Mesenchymal stem cell (in vitro differentiated cells and primary cell): Measurements from ENCODE around the gene STK32C.
A peak's percentile ranks its signal among the peaks of the same experiment; 100 is the strongest.

Experiments used
- DNase-seq: peaks from one replicate; pipeline ENCODE4 v3.0.0-alpha.2; 2013
- H2AFZ ChIP-seq: one replicate; pipeline ENCODE4 v1.6.1; 2013; ENCODE audit warnings: low read depth, mild to moderate bottlenecking, control low read depth, inconsistent platforms, low read length, moderate library complexity
- H2AK5ac ChIP-seq: 2 replicates; pipeline ENCODE4 v1.6.1; 2013; ENCODE audit warnings: low read length, moderate library complexity, mild to moderate bottlenecking, inconsistent platforms; ENCODE audit not compliant: severe bottlenecking
- H2BK120ac ChIP-seq: one replicate; pipeline ENCODE4 v1.6.1; 2013; ENCODE audit warnings: low read depth, mild to moderate bottlenecking, inconsistent platforms, low read length, moderate library complexity
- H2BK12ac ChIP-seq, 2 experiments: one replicate each; pipeline ENCODE4 v1.6.1; 2013; ENCODE audit warnings: inconsistent platforms in 2 of 2, low read length in 2 of 2, mild to moderate bottlenecking in 2 of 2, moderate library complexity in 2 of 2, control low read depth in 1 of 2
- H2BK15ac ChIP-seq: one replicate; pipeline ENCODE4 v1.6.1; 2013; ENCODE audit warnings: mild to moderate bottlenecking, low read depth, inconsistent platforms; ENCODE audit not compliant: poor library complexity, severe bottlenecking
- H2BK5ac ChIP-seq: 2 replicates; pipeline ENCODE4 v1.6.1; 2013; ENCODE audit warnings: low read depth, mild to moderate bottlenecking, low read length, control low read depth, inconsistent platforms; ENCODE audit not compliant: poor library complexity, severe bottlenecking
- H3K14ac ChIP-seq, 2 experiments: one replicate each; pipeline ENCODE4 v1.6.1; 2013; ENCODE audit warnings: inconsistent platforms in 2 of 2, low read length in 2 of 2, control low read depth in 1 of 2, mild to moderate bottlenecking in 1 of 2, moderate library complexity in 1 of 2
- H3K18ac ChIP-seq, 2 experiments: one replicate each; pipeline ENCODE4 v1.6.1; 2013; ENCODE audit warnings: inconsistent platforms in 2 of 2, low read length in 2 of 2, control low read depth in 1 of 2, low read depth in 1 of 2, mild to moderate bottlenecking in 1 of 2
- H3K23ac ChIP-seq, 2 experiments: one replicate each; pipeline ENCODE4 v1.6.1; 2013; ENCODE audit warnings: inconsistent platforms in 2 of 2, low read length in 2 of 2, mild to moderate bottlenecking in 2 of 2, moderate library complexity in 2 of 2, control low read depth in 1 of 2
- H3K27ac ChIP-seq: 2 replicates; pipeline ENCODE4 v1.5.1; 2013; ENCODE audit warnings: mild to moderate bottlenecking, moderate library complexity, low read length, control low read depth, inconsistent platforms; ENCODE audit not compliant: poor library complexity, severe bottlenecking
- H3K27me3 ChIP-seq, 2 experiments: 2 replicates each; pipeline versions ENCODE4 v1.6.1 to v1.7.0; 2013; ENCODE audit warnings: low read length in 2 of 2, mild to moderate bottlenecking in 2 of 2, moderate library complexity in 2 of 2, control low read depth in 1 of 2, inconsistent platforms in 1 of 2; ENCODE audit not compliant: control insufficient read depth in 1 of 2, insufficient read depth in 1 of 2
- H3K36me3 ChIP-seq, 2 experiments: 2 replicates each; pipeline versions ENCODE4 v1.6.1 to v1.7.0; 2013; ENCODE audit warnings: low read length in 2 of 2, control low read depth in 1 of 2, inconsistent platforms in 1 of 2, low read depth in 1 of 2, mild to moderate bottlenecking in 1 of 2; ENCODE audit not compliant: insufficient read depth in 2 of 2, control insufficient read depth in 1 of 2
- H3K4ac ChIP-seq, 2 experiments: one replicate each; pipeline ENCODE4 v1.6.1; 2013; ENCODE audit warnings: inconsistent platforms in 2 of 2, low read length in 2 of 2, mild to moderate bottlenecking in 2 of 2, moderate library complexity in 2 of 2, control low read depth in 1 of 2, low read depth in 1 of 2
- H3K4me1 ChIP-seq: 2 replicates; pipeline ENCODE4 v1.6.1; 2013; ENCODE audit warnings: low read depth, low read length, control low read depth; ENCODE audit not compliant: control insufficient read depth, insufficient read depth
- H3K4me2 ChIP-seq: 2 replicates; pipeline ENCODE4 v1.6.1; 2013; ENCODE audit warnings: low read length, mild to moderate bottlenecking, inconsistent platforms; ENCODE audit not compliant: poor library complexity, severe bottlenecking
- H3K4me3 ChIP-seq, 2 experiments: 2 replicates each; pipeline versions ENCODE4 v1.5.1 to v1.7.0; 2013; ENCODE audit warnings: low read length in 2 of 2, mild to moderate bottlenecking in 2 of 2, control low read depth in 1 of 2, low read depth in 1 of 2; ENCODE audit not compliant: insufficient read depth in 1 of 2
- H3K79me1 ChIP-seq: replicated peaks from 2 replicates; pipeline ENCODE4 v1.6.1; 2013; ENCODE audit warnings: mild to moderate bottlenecking, control low read depth, low read length, inconsistent platforms; ENCODE audit not compliant: poor library complexity, severe bottlenecking
- H3K9ac ChIP-seq: 2 replicates; pipeline ENCODE4 v1.7.0; 2013; ENCODE audit warnings: mild to moderate bottlenecking, low read length, moderate library complexity
- H3K9me3 ChIP-seq: 2 replicates; pipeline ENCODE4 v1.7.0; 2013; ENCODE audit warnings: mild to moderate bottlenecking, low read length; ENCODE audit not compliant: control insufficient read depth
- H4K8ac ChIP-seq: one replicate; pipeline ENCODE4 v1.6.1; 2013; ENCODE audit warnings: inconsistent platforms, mild to moderate bottlenecking, low read length, moderate library complexity
- H4K91ac ChIP-seq: one replicate; pipeline ENCODE4 v1.6.1; 2013; ENCODE audit warnings: mild to moderate bottlenecking, low read length, inconsistent platforms
- WGBS: methylation state at CpG from one replicate; pipeline ENCODE4 v1.1.7; 2013; ENCODE audit warnings: mixed read lengths; 5-methylcytosine and 5-hydroxymethylcytosine counted together

The STK32C gene

GRCh38 chr10:132351611-132352010, 43.9 kb upstream of the STK32C start:
- Histone ChIP-seq H3K79me1 (no peaks in the 10 kb centered on the region), H3K4me3 (no peak overlapping the region), H2BK120ac (no peak overlapping the region), H3K27me3 (no peaks in the 10 kb centered on the region), H3K27ac (no peak overlapping the region), H4K91ac (no peak overlapping the region), H2BK15ac (no peak overlapping the region), H3K23ac (no peak overlapping the region), H2AK5ac (no peak overlapping the region), H3K4me1 (peaks cover 5% of the 10 kb centered on the region), H3K36me3 (peaks cover 29 to 66% of the 10 kb centered on the region in 2 experiments), H3K14ac (no peak overlapping the region), H2AFZ (no peak overlapping the region), H3K9me3 (no peaks in the 10 kb centered on the region), H2BK5ac (no peak overlapping the region), H3K18ac (no peak overlapping the region), H4K8ac (no peak overlapping the region), H3K4ac (no peak overlapping the region), H3K9ac (no peak overlapping the region), H2BK12ac (no peak overlapping the region), H3K4me2 (no peak overlapping the region)
- DNase-seq, result no peak
- WGBS, result 88% methylated on average over 22 of the region's 25 CpGs

DNA sequence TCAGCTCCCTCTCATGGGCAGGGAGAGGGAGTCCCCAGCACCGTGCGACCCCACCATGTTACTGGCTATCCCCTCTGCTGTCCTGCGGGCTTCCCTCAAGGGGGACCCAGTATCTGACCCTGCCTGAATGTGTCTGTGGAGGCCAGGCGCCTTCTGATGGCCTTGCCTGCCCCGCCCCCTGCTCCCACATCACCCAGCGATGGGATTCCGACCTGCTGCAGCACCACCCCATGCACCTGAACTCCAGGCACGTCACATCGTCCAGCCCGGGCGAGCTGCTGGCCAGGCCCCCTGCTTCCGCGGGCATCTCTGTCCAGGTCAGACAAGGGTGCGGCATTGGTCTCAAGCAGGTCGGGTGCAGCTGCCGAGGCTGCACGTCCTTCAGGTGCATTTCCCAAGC, 43.2 kb upstream of the STK32C start:
- Histone ChIP-seq H3K9ac (no peak overlapping the region), H3K4me3 (no peak overlapping the region), H3K27me3 (no peaks in the 10 kb centered on the region), H2AFZ (no peak overlapping the region), H2AK5ac (no peak overlapping the region), H2BK15ac (no peak overlapping the region), H2BK12ac (no peak overlapping the region), H3K14ac (no peak overlapping the region), H3K79me1 (no peaks in the 10 kb centered on the region), H3K23ac (no peak overlapping the region), H3K9me3 (no peaks in the 10 kb centered on the region), H4K8ac (no peak overlapping the region), H3K27ac (no peak overlapping the region), H3K4me1 (peaks cover 5% of the 10 kb centered on the region), H3K36me3 (peaks cover 31 to 63% of the 10 kb centered on the region in 2 experiments), H2BK120ac (no peak overlapping the region), H4K91ac (peak overlapping the region; percentile 67), H3K18ac (no peak overlapping the region), H2BK5ac (no peak overlapping the region), H3K4me2 (no peak overlapping the region), H3K4ac (no peak overlapping the region)
- DNase-seq, result no peak
- WGBS, result 91% methylated on average over 17 of the region's 17 CpGs

DNA sequence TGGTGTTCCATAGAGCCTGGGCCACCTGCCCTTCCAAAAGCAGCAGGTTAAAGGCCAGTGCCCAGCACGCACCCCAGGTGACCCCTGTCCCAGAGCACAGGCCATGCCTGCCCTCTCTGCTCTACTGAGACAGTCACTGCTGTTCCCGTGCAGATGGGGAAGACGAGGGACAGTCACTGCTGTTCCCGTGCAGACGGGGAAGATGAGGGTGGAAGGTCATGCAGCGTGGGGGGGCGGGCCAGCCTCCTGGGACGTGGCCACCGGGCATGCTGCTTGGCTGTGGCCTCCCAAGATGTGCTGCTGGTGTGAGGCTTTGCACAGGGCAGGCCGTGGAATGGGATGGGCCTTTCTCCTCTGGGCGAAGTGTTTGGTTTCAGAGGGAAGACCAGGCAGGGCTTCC, 42.6 kb upstream of the STK32C start:
- no peak overlapping the region for H3K27ac ChIP-seq
- no peak overlapping the region for H3K23ac ChIP-seq
- H2BK120ac ChIP-seq, result no peak overlapping the region
- peaks cover 5% of the 10 kb centered on the region for H3K4me1 ChIP-seq
- peak overlapping the region in 1 of 2 experiments; percentile 14 for H3K4me3 ChIP-seq
- no peak for DNase-seq
- no peak overlapping the region for H2BK15ac ChIP-seq
- H3K36me3 ChIP-seq, result peaks cover 36 to 62% of the 10 kb centered on the region in 2 experiments
- H3K79me1 ChIP-seq, result no peaks in the 10 kb centered on the region
- no peak overlapping the region for H2BK5ac ChIP-seq
- H2BK12ac ChIP-seq, result no peak overlapping the region
- 88% methylated on average over 11 of the region's 11 CpGs for WGBS
- H3K27me3 ChIP-seq, result no peaks in the 10 kb centered on the region
- no peak overlapping the region for H3K4me2 ChIP-seq
- H2AK5ac ChIP-seq, result no peak overlapping the region
- no peak overlapping the region for H2AFZ ChIP-seq
- H3K4ac ChIP-seq, result no peak overlapping the region
- no peak overlapping the region for H3K18ac ChIP-seq
- H4K91ac ChIP-seq, result no peak overlapping the region
- no peaks in the 10 kb centered on the region for H3K9me3 ChIP-seq
- no peak overlapping the region for H3K9ac ChIP-seq
- H3K14ac ChIP-seq, result peak overlapping the region in 1 of 2 experiments; percentile 18
- no peak overlapping the region for H4K8ac ChIP-seq

GRCh38 chr10:132349766-132350165, 42.0 kb upstream of the STK32C start:
- no peak overlapping the region for H3K14ac ChIP-seq
- no peak for DNase-seq
- H2AFZ ChIP-seq, result no peak overlapping the region
- no peaks in the 10 kb centered on the region for H3K27me3 ChIP-seq
- no peak overlapping the region for H3K4me3 ChIP-seq
- peaks cover 42 to 62% of the 10 kb centered on the region in 2 experiments for H3K36me3 ChIP-seq
- H3K4me1 ChIP-seq, result peaks cover 5% of the 10 kb centered on the region
- no peak overlapping the region for H3K4me2 ChIP-seq
- H3K18ac ChIP-seq, result no peak overlapping the region
- no peaks in the 10 kb centered on the region for H3K9me3 ChIP-seq
- no peak overlapping the region for H4K91ac ChIP-seq
- no peak overlapping the region for H2BK15ac ChIP-seq
- H4K8ac ChIP-seq, result no peak overlapping the region
- no peak overlapping the region for H2BK120ac ChIP-seq
- H3K9ac ChIP-seq, result no peak overlapping the region
- no peak overlapping the region for H2AK5ac ChIP-seq
- no peak overlapping the region for H2BK5ac ChIP-seq
- no peak overlapping the region for H3K27ac ChIP-seq
- no peaks in the 10 kb centered on the region for H3K79me1 ChIP-seq
- no peak overlapping the region for H3K4ac ChIP-seq
- 96% methylated on average over 6 of the region's 6 CpGs for WGBS
- no peak overlapping the region for H3K23ac ChIP-seq
- no peak overlapping the region for H2BK12ac ChIP-seq
